K562 (cell line): Measurements from ENCODE around the gene FGD1.

ENCODE experiments used
- HNRNPL ChIP-seq: fragments of 200-400 bp; formaldehyde crosslinking; IDR thresholded peaks from 2 replicates; pipeline ENCODE4 v1.6.1; 2017; ENCODE audit warnings: low read depth, mild to moderate bottlenecking, low read length
- MAFF ChIP-seq: IDR thresholded peaks from 2 replicates; pipeline ENCODE4 v1.6.1; 2012; ENCODE audit warnings: low read length, improper control_type of control experiment
- PTRF ChIP-seq: fragments of 450-650 bp; IDR thresholded peaks from 2 replicates; pipeline ENCODE4 v1.6.1; 2016; ENCODE audit warnings: mild to moderate bottlenecking, missing genetic modification characterization, missing compliant biosample characterization
- RCOR1 ChIP-seq, 2 experiments: IDR thresholded peaks; 2 replicates each; pipeline ENCODE4 v1.6.1; 2012; ENCODE audit warnings: low read depth in 2 of 2, low read length in 2 of 2, borderline replicate concordance in 1 of 2, improper control_type of control experiment in 1 of 2
- ZC3H8 ChIP-seq: fragments of 450-650 bp; IDR thresholded peaks from 2 replicates; pipeline ENCODE4 v1.6.1; 2017
- TF ChIP-seq, protein P1 (sequence below), 3 experiments: IDR thresholded peaks in 2 of 3; conservative IDR thresholded peaks in 1 of 3; 2 replicates each; pipeline ENCODE4 v1.5.1; 2011 to 2012; ENCODE audit warnings: low read length in 3 of 3, mild to moderate bottlenecking in 3 of 3, control low read depth in 2 of 3, improper control_type of control experiment in 1 of 3, inconsistent platforms in 1 of 3, low read depth in 1 of 3, mixed read lengths in 1 of 3, moderate library complexity in 1 of 3; ENCODE audit not compliant: insufficient read depth in 2 of 3
- TF ChIP-seq, protein P2 (sequence below): sonication (generic); formaldehyde crosslinking; IDR thresholded peaks from 2 replicates; pipeline ENCODE4 v1.8.1; 2022; ENCODE audit warnings: missing genetic modification reagents
- TF ChIP-seq, protein P3 (sequence below): sonication (generic); formaldehyde crosslinking; IDR thresholded peaks from 2 replicates; pipeline ENCODE4 v1.8.1; 2023; ENCODE audit warnings: missing genetic modification reagents, mild to moderate bottlenecking, borderline replicate concordance

DNA sequence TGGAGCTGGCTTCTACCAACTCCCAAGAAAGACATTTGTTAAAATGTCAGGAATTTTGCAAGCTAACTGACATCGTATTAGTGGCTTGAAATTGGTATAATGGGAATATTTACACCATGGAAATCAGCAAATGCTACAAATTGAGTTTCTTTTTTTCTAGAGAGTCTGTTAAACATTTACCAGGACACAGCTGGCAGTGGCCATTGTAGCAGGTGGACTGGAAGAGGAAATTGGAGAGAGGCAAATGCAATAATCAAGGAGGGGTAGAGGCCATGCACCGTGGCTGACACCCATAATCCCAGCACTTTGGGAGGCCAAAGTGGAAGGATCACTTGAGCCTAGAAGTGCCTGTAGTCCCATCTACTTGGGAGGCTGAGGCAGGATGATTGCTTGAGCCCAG lies 88.8 kb downstream of the FGD1 start:
- TF ChIP-seq ZC3H8 (no peak), HNRNPL (no peak), RCOR1 (IDR thresholded peaks at IDR 0.05; ENCODE audit: borderline replicate concordance in 1 of 2, low read depth in 2 of 2, low read length in 2 of 2) (no peak), MAFF (no peak), PTRF (tag) (no peak)
- TF ChIP-seq, protein P1, sequence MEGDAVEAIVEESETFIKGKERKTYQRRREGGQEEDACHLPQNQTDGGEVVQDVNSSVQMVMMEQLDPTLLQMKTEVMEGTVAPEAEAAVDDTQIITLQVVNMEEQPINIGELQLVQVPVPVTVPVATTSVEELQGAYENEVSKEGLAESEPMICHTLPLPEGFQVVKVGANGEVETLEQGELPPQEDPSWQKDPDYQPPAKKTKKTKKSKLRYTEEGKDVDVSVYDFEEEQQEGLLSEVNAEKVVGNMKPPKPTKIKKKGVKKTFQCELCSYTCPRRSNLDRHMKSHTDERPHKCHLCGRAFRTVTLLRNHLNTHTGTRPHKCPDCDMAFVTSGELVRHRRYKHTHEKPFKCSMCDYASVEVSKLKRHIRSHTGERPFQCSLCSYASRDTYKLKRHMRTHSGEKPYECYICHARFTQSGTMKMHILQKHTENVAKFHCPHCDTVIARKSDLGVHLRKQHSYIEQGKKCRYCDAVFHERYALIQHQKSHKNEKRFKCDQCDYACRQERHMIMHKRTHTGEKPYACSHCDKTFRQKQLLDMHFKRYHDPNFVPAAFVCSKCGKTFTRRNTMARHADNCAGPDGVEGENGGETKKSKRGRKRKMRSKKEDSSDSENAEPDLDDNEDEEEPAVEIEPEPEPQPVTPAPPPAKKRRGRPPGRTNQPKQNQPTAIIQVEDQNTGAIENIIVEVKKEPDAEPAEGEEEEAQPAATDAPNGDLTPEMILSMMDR (IDR thresholded peaks at IDR 0.05 in 2 of 3, conservative IDR thresholded peaks at IDR 0.05 in 1 of 3; ENCODE audit: insufficient read depth in 2 of 3, low read depth in 1 of 3, low read length in 3 of 3) = no peak
- TF ChIP-seq, protein P2, sequence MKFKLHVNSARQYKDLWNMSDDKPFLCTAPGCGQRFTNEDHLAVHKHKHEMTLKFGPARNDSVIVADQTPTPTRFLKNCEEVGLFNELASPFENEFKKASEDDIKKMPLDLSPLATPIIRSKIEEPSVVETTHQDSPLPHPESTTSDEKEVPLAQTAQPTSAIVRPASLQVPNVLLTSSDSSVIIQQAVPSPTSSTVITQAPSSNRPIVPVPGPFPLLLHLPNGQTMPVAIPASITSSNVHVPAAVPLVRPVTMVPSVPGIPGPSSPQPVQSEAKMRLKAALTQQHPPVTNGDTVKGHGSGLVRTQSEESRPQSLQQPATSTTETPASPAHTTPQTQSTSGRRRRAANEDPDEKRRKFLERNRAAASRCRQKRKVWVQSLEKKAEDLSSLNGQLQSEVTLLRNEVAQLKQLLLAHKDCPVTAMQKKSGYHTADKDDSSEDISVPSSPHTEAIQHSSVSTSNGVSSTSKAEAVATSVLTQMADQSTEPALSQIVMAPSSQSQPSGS (CRISPR knock-in tag) = no peak
- TF ChIP-seq, protein P3, sequence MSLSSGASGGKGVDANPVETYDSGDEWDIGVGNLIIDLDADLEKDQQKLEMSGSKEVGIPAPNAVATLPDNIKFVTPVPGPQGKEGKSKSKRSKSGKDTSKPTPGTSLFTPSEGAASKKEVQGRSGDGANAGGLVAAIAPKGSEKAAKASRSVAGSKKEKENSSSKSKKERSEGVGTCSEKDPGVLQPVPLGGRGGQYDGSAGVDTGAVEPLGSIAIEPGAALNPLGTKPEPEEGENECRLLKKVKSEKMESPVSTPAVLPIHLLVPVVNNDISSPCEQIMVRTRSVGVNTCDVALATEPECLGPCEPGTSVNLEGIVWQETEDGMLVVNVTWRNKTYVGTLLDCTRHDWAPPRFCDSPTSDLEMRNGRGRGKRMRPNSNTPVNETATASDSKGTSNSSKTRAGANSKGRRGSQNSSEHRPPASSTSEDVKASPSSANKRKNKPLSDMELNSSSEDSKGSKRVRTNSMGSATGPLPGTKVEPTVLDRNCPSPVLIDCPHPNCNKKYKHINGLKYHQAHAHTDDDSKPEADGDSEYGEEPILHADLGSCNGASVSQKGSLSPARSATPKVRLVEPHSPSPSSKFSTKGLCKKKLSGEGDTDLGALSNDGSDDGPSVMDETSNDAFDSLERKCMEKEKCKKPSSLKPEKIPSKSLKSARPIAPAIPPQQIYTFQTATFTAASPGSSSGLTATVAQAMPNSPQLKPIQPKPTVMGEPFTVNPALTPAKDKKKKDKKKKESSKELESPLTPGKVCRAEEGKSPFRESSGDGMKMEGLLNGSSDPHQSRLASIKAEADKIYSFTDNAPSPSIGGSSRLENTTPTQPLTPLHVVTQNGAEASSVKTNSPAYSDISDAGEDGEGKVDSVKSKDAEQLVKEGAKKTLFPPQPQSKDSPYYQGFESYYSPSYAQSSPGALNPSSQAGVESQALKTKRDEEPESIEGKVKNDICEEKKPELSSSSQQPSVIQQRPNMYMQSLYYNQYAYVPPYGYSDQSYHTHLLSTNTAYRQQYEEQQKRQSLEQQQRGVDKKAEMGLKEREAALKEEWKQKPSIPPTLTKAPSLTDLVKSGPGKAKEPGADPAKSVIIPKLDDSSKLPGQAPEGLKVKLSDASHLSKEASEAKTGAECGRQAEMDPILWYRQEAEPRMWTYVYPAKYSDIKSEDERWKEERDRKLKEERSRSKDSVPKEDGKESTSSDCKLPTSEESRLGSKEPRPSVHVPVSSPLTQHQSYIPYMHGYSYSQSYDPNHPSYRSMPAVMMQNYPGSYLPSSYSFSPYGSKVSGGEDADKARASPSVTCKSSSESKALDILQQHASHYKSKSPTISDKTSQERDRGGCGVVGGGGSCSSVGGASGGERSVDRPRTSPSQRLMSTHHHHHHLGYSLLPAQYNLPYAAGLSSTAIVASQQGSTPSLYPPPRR = no peak
